ENCODE data around the gene MYOD1. TPM values are rescaled to one million over a fixed set of nuclear protein-coding genes. Genes with fewer than 3 reads are reported as not detected.

Gene MYOD1
- total RNA-seq, 4 donors from 2014 or later, result not detected

DNA sequence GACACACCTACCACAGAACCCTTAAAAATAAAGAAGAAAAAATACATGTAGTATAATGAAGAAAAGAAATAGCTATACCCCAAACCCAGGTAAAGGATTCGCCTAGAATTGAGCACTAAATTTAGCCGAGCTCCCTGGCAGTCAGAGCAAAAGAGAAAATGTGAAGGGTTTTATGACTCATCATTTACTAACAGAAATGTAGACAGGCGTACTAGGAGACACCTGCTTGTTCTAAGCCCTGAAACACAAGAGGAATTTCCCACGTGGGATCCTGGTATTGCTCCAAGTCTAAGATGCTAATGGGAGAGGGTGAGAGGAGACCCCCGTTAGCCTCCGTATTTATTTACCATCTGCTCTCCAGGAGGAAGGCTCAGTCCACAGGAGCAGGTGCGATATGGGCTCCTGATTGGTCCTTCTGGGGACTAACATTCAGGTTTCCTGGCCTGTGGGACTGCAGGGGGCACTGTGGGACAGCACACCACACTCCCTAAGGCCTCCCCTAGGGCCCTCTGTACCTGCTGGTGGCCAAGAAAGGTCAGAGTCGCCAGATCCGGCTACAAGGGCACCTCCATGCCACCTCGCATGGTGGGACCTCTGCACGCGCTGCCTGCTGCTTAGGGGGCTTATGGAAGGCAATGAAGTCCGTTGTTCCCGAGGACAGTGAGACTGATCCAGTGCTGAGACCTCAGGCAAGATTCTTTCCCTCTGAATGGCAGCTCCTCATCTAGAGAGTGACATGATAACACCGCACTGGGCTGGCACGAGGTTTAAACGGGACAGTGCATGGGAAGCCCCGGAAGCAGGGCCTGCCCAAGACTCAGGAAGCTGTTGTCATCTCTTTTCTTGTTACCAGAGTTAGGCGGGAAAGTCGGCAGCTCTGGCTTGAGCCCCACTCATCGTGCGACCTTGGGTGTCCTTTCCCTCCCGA, 41.0 kb downstream of the MYOD1 start:
- no peak for ATAC-seq
- H3K9me3 ChIP-seq, result peaks cover 0 to 11% (median 0%) of the 10 kb centered on the region in 3 donors
- no peak overlapping the region for H3K4me3 ChIP-seq
- H3K36me3 ChIP-seq, result no peaks in the 10 kb centered on the region
- H3K4me1 ChIP-seq, result no peaks in the 10 kb centered on the region
- WGBS, 2 donors (ENCODE audit: low coverage in 1 of 2), result 39 to 59% methylated on average over 4 to 12 of the region's 23 CpGs
- H3K27ac ChIP-seq, result no peak overlapping the region
- no peaks in the 10 kb centered on the region for H3K27me3 ChIP-seq
- TF ChIP-seq, protein P1, sequence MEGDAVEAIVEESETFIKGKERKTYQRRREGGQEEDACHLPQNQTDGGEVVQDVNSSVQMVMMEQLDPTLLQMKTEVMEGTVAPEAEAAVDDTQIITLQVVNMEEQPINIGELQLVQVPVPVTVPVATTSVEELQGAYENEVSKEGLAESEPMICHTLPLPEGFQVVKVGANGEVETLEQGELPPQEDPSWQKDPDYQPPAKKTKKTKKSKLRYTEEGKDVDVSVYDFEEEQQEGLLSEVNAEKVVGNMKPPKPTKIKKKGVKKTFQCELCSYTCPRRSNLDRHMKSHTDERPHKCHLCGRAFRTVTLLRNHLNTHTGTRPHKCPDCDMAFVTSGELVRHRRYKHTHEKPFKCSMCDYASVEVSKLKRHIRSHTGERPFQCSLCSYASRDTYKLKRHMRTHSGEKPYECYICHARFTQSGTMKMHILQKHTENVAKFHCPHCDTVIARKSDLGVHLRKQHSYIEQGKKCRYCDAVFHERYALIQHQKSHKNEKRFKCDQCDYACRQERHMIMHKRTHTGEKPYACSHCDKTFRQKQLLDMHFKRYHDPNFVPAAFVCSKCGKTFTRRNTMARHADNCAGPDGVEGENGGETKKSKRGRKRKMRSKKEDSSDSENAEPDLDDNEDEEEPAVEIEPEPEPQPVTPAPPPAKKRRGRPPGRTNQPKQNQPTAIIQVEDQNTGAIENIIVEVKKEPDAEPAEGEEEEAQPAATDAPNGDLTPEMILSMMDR (IDR thresholded peaks at IDR 0.05), result peak in 3 of 4 experiments; percentile 37 to 71 (median 38)
- TF ChIP-seq POLR2A (IDR thresholded peaks at IDR 0.05), result no peak

DNA sequence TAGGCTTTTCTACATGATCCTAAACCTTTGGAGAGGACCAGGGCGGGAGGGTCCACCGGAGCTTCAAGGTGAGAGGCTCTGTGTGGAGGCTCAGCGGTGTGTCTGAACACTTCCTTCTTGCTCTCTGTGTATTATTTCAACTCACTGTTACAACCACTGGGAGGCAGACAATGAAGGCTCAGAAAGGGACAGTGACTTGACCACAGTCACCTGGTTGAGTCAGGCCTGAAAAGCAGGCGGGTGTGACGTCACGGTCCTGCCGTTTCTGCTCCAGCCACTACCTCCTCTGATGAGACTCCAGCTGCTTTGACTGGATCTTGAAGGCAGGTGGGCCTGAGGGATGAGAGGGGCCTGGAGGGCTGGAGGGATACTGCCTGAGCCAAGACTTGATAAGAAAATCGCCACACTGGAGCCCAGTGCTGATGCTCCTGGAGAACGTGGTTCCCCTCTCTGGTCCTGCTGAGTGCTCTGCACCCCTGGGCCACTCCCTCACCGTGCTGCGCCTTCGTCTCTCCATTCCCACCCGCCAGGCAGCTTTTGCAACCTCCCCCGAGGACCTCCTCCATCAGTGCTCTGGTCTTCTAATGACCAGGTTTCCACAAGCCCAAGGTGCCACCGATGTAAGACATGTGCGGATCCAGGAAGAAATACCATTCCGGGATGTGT, 43.1 kb downstream of the MYOD1 start:
- Histone ChIP-seq H3K4me1 (no peaks in the 10 kb centered on the region), H3K27ac (no peak overlapping the region), H3K4me3 (no peak overlapping the region), H3K9me3 (peaks cover 0 to 11% (median 0%) of the 10 kb centered on the region in 3 donors), H3K36me3 (no peaks in the 10 kb centered on the region), H3K27me3 (no peaks in the 10 kb centered on the region)
- ATAC-seq, result no peak
- TF ChIP-seq EP300 (IDR thresholded peaks at IDR 0.05) (no peak), POLR2A (IDR thresholded peaks at IDR 0.05) (no peak), POLR2AphosphoS5 (IDR thresholded peaks at IDR 0.05) (no peak)
- TF ChIP-seq, protein P1 (IDR thresholded peaks at IDR 0.05), result no peak
- 80 to 89% methylated on average over 4 to 15 of the region's 17 CpGs for WGBS, 2 donors (ENCODE audit: low coverage in 1 of 2)

DNA sequence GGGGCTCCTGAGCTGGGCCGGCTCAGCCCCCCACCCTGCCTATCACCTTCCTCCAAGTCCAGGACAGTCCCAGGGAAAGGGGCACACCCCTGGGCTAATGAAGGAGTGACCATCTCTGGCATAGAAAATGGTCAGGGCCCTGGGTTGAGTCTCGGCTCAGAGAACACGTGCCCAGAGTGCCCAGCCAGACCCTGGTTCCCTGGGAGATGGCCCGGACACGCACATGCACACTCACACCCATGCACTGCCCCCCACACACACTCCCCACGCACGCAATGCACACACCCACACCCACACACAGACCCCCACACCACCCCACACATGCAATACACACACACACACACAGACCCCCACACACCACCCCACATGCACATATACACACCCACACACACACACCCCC, 43.9 kb downstream of the MYOD1 start:
- no peaks in the 10 kb centered on the region for H3K36me3 ChIP-seq
- no peak overlapping the region for H3K4me3 ChIP-seq
- TF ChIP-seq POLR2A (IDR thresholded peaks at IDR 0.05) (no peak), EP300 (IDR thresholded peaks at IDR 0.05) (no peak), POLR2AphosphoS5 (IDR thresholded peaks at IDR 0.05) (no peak)
- TF ChIP-seq, protein P1 (IDR thresholded peaks at IDR 0.05), result no peak
- 90 to 93% methylated on average over 2 to 3 of the region's 7 CpGs for WGBS, 2 donors (ENCODE audit: low coverage in 1 of 2)
- peaks cover 0 to 11% (median 0%) of the 10 kb centered on the region in 3 donors for H3K9me3 ChIP-seq
- H3K27ac ChIP-seq, result no peak overlapping the region
- ATAC-seq, result no peak
- no peaks in the 10 kb centered on the region for H3K4me1 ChIP-seq
- no peaks in the 10 kb centered on the region for H3K27me3 ChIP-seq

DNA sequence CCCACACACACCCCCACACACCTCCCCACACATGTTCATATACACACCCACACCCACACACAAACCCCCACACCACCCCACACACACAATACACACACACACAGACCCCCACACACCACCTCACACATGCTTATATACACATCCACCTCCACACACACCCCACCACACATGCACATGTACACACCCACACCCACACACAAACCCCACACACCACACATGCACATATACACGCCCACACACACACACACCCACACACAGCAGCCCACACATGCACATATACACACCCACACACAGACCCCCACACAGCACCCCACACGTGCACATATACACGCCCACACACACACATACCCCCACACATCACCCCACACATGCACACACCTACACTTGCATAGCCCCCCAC, 44.3 kb downstream of the MYOD1 start:
- peaks cover 0 to 6% (median 0%) of the 10 kb centered on the region in 3 donors for H3K9me3 ChIP-seq
- no peaks in the 10 kb centered on the region for H3K27me3 ChIP-seq
- H3K4me3 ChIP-seq, result no peak overlapping the region
- WGBS, 2 donors (ENCODE audit: low coverage in 1 of 2), result 0 to 51% methylated on average over 1 to 3 of the region's 3 CpGs
- TF ChIP-seq EP300 (IDR thresholded peaks at IDR 0.05), result no peak
- no peak for TF ChIP-seq POLR2AphosphoS5 (IDR thresholded peaks at IDR 0.05)
- TF ChIP-seq, protein P1 (IDR thresholded peaks at IDR 0.05), result no peak
- no peak for TF ChIP-seq POLR2A (IDR thresholded peaks at IDR 0.05)
- H3K4me1 ChIP-seq, result no peaks in the 10 kb centered on the region
- H3K27ac ChIP-seq, result no peak overlapping the region
- H3K36me3 ChIP-seq, result no peaks in the 10 kb centered on the region
- no peak for ATAC-seq

Measured in gastroesophageal sphincter (tissue), 4 donors.